H1 (cell line): Measurements from ENCODE around the gene PPP1R1B. TPM values are rescaled to one million over a fixed set of nuclear protein-coding genes. Genes with fewer than 3 reads are reported as not detected.

Experiments used
- CTCF ChIA-PET: fragments of 300-600 bp; sonication (Branson Sonifier 250); formaldehyde crosslinking; loops from one replicate; lab custom pipeline; 2021; ENCODE audit not compliant: partially characterized antibody; lab: Charles Lee
- POLR2A ChIA-PET: fragments of 300-600 bp; sonication (Branson Sonifier 250); formaldehyde crosslinking; loops from one replicate; lab custom pipeline; 2021; ENCODE audit warnings: inconsistent platforms; ENCODE audit not compliant: partially characterized antibody; lab: Charles Lee
- DNase-seq, 2 experiments: peaks; one replicate each; pipeline versions ENCODE4 v3.0.0 to v3.0.0-alpha.2; 2010 to 2022; ENCODE audit warnings: low spot score in 2 of 2, low read depth in 1 of 2, mixed read lengths in 1 of 2
- FAIRE-seq: peaks from 2 replicates; lab custom pipeline; 2011; peaks lifted over from hg19 to GRCh38; lab: Jason Lieb, UNC
- H2AFZ ChIP-seq: 2 replicates; pipeline ENCODE4 v1.8.1; 2012; ENCODE audit warnings: low read length, inconsistent platforms
- H2AK5ac ChIP-seq: 2 replicates; pipeline ENCODE4 v1.6.1; 2013; ENCODE audit warnings: low read depth, low read length
- H2BK120ac ChIP-seq: replicated peaks from 2 replicates; pipeline ENCODE3; 2013; ENCODE audit warnings: low read depth, low read length, inconsistent platforms
- H2BK12ac ChIP-seq: 2 replicates; pipeline ENCODE4 v1.6.1; 2013; ENCODE audit warnings: low read depth, low read length
- H2BK15ac ChIP-seq: 2 replicates; pipeline ENCODE4 v1.6.1; 2013; ENCODE audit warnings: low read length
- H2BK20ac ChIP-seq: 2 replicates; pipeline ENCODE4 v1.6.1; 2013; ENCODE audit warnings: low read length
- H2BK5ac ChIP-seq: 2 replicates; pipeline ENCODE4 v1.6.1; 2013; ENCODE audit warnings: low read depth, low read length
- H3K14ac ChIP-seq: 2 replicates; pipeline ENCODE4 v1.6.1; 2013; ENCODE audit warnings: inconsistent platforms; ENCODE audit not compliant: insufficient read length
- H3K18ac ChIP-seq: 2 replicates; pipeline ENCODE4 v1.6.1; 2013; ENCODE audit warnings: low read length; ENCODE audit errors: extremely low read depth
- H3K23ac ChIP-seq: 2 replicates; pipeline ENCODE4 v1.6.1; 2013; ENCODE audit warnings: inconsistent platforms; ENCODE audit not compliant: insufficient read length
- H3K23me2 ChIP-seq: 2 replicates; pipeline ENCODE4 v1.6.1; 2013; ENCODE audit warnings: low read depth, low read length
- H3K27ac ChIP-seq: 2 replicates; pipeline ENCODE4 v1.6.1; 2011; ENCODE audit warnings: low read depth, low read length, inconsistent platforms
- H3K27me3 ChIP-seq, 4 experiments: replicated peaks in 1 of 4; 1 replicate in 1 of 4; 2 replicates in 3 of 4; pipeline versions ENCODE4 v1.6.1 to v1.8.1; 2011 to 2013; ENCODE audit warnings: low read length in 3 of 4, mild to moderate bottlenecking in 3 of 4, inconsistent platforms in 2 of 4, mixed read lengths in 2 of 4, moderate library complexity in 1 of 4; ENCODE audit not compliant: control insufficient read depth in 3 of 4, insufficient read depth in 3 of 4; ENCODE audit errors: extremely low read depth in 1 of 4
- H3K36me3 ChIP-seq, 4 experiments: 2 replicates each; pipeline versions ENCODE4 v1.6.1 to v1.8.1; 2011 to 2013; ENCODE audit warnings: mild to moderate bottlenecking in 4 of 4, low read length in 3 of 4, moderate library complexity in 2 of 4, control low read depth in 1 of 4, inconsistent platforms in 1 of 4; ENCODE audit not compliant: insufficient read depth in 4 of 4, control insufficient read depth in 2 of 4
- H3K4ac ChIP-seq: replicated peaks from 2 replicates; pipeline ENCODE3; 2013; ENCODE audit warnings: low read length, low read depth, mixed read lengths, inconsistent platforms; ENCODE audit not compliant: insufficient read length
- H3K4me1 ChIP-seq, 4 experiments: replicated peaks in 1 of 4; 1 replicate in 1 of 4; 2 replicates in 3 of 4; pipeline versions ENCODE4 v1.6.1 to v1.8.1; 2011 to 2013; ENCODE audit warnings: low read length in 3 of 4, inconsistent platforms in 2 of 4, mixed read lengths in 1 of 4; ENCODE audit not compliant: insufficient read depth in 4 of 4, control insufficient read depth in 3 of 4
- H3K4me2 ChIP-seq, 2 experiments: 2 replicates each; pipeline versions ENCODE4 v1.6.1 to v1.8.1; 2011 to 2013; ENCODE audit warnings: low read depth in 2 of 2, low read length in 2 of 2, control low read depth in 1 of 2, inconsistent platforms in 1 of 2, mild to moderate bottlenecking in 1 of 2; ENCODE audit not compliant: insufficient read depth in 1 of 2
- H3K4me3 ChIP-seq, 4 experiments: fragments of 200-600, 300-600 bp in 1 of 4; sonication (generic), shearing (Covaris generic), sonication (Bioruptor Twin) in 1 of 4; 2 replicates each; pipeline versions ENCODE4 v1.5.1 to v1.8.1; 2011 to 2016; ENCODE audit warnings: low read length in 4 of 4, low read depth in 3 of 4, control low read depth in 2 of 4, inconsistent platforms in 2 of 4, mild to moderate bottlenecking in 2 of 4, mixed read lengths in 1 of 4, moderate library complexity in 1 of 4; ENCODE audit not compliant: insufficient read depth in 2 of 4; ENCODE audit errors: extremely low read depth in 1 of 4
- H3K56ac ChIP-seq: replicated peaks from 2 replicates; pipeline ENCODE3; 2013; ENCODE audit warnings: low read depth, mild to moderate bottlenecking, mixed read lengths, low read length, inconsistent platforms; ENCODE audit not compliant: insufficient read length
- H3K79me1 ChIP-seq: 2 replicates; pipeline ENCODE4 v1.6.1; 2013; ENCODE audit warnings: low read depth, low read length, control low read depth
- H3K79me2 ChIP-seq, 2 experiments: 2 replicates each; pipeline versions ENCODE4 v1.6.1 to v1.8.1; 2012 to 2013; ENCODE audit warnings: low read length in 2 of 2, mild to moderate bottlenecking in 2 of 2, inconsistent platforms in 1 of 2; ENCODE audit not compliant: insufficient read depth in 2 of 2, control insufficient read depth in 1 of 2
- H3K9ac ChIP-seq, 4 experiments: replicated peaks in 1 of 4; 1 replicate in 1 of 4; 2 replicates in 3 of 4; pipeline versions ENCODE4 v1.6.1 to v1.8.1; 2011 to 2013; ENCODE audit warnings: low read depth in 3 of 4, low read length in 3 of 4, control low read depth in 2 of 4, mild to moderate bottlenecking in 2 of 4, moderate library complexity in 2 of 4, inconsistent platforms in 1 of 4; ENCODE audit errors: extremely low read depth in 1 of 4
- H3K9me3 ChIP-seq, 2 experiments: 2 replicates each; pipeline versions ENCODE4 v1.6.1 to v1.8.1; 2012 to 2013; ENCODE audit warnings: mild to moderate bottlenecking in 2 of 2, moderate library complexity in 2 of 2, control low read depth in 1 of 2, inconsistent platforms in 1 of 2, low read depth in 1 of 2, low read length in 1 of 2, mixed read lengths in 1 of 2; ENCODE audit not compliant: insufficient read depth in 2 of 2
- H4K20me1 ChIP-seq, 2 experiments: replicated peaks in 1 of 2; 2 replicates each; pipeline versions ENCODE3 to v1.8.1; 2011 to 2013; ENCODE audit warnings: inconsistent platforms in 2 of 2, low read length in 2 of 2, mild to moderate bottlenecking in 1 of 2; ENCODE audit not compliant: insufficient read depth in 2 of 2, control insufficient read depth in 1 of 2
- H4K5ac ChIP-seq: 2 replicates; pipeline ENCODE4 v1.6.1; 2013; ENCODE audit warnings: low read length, low read depth, mixed read lengths, inconsistent platforms; ENCODE audit not compliant: insufficient read length
- H4K8ac ChIP-seq: 2 replicates; pipeline ENCODE4 v1.8.0; 2013; ENCODE audit warnings: mild to moderate bottlenecking, moderate library complexity, low read length, inconsistent platforms; ENCODE audit not compliant: insufficient read depth; ENCODE audit errors: extremely low read depth
- H4K91ac ChIP-seq: replicated peaks from 2 replicates; pipeline ENCODE3; 2013; ENCODE audit warnings: low read length, mixed read lengths, inconsistent platforms; ENCODE audit not compliant: insufficient read length
- ASH2L ChIP-seq: fragments of 200-600, 300-600 bp; sonication (generic); IDR thresholded peaks from one replicate; pipeline ENCODE4 v1.7.1; 2017; ENCODE audit warnings: low read length
- CTBP2 ChIP-seq: IDR thresholded peaks from 2 replicates; pipeline ENCODE4 v1.7.0; 2011; ENCODE audit warnings: borderline replicate concordance, mild to moderate bottlenecking, moderate library complexity, mixed read lengths, low read length; ENCODE audit not compliant: insufficient read depth, insufficient read length
- E2F6 ChIP-seq: IDR thresholded peaks from 2 replicates; pipeline ENCODE4 v1.6.1; 2012; ENCODE audit warnings: inconsistent platforms
- EGR1 ChIP-seq: IDR thresholded peaks from 2 replicates; pipeline ENCODE4 v1.6.1; 2011; ENCODE audit warnings: low read depth, low read length, borderline replicate concordance
- EP300 ChIP-seq, 2 experiments: IDR thresholded peaks; 1 replicate in 1 of 2; 2 replicates in 1 of 2; pipeline ENCODE4 v1.6.1; 2011 to 2012; ENCODE audit warnings: low read depth in 2 of 2, low read length in 2 of 2, mild to moderate bottlenecking in 2 of 2, borderline replicate concordance in 1 of 2, inconsistent platforms in 1 of 2, moderate library complexity in 1 of 2
- HDAC2 ChIP-seq, 2 experiments: fragments of 300-600 bp in 1 of 2; sonication (generic) in 1 of 2; IDR thresholded peaks; 2 replicates each; pipeline ENCODE4 v1.6.1; 2011 to 2012; ENCODE audit warnings: low read depth in 2 of 2, low read length in 2 of 2, mild to moderate bottlenecking in 2 of 2, moderate library complexity in 2 of 2, borderline replicate concordance in 1 of 2, inconsistent platforms in 1 of 2
- JUN ChIP-seq: IDR thresholded peaks from 2 replicates; pipeline ENCODE4 v1.6.1; 2011; ENCODE audit warnings: low read depth, mild to moderate bottlenecking, improper control_type of control experiment, low read length
- KDM4A ChIP-seq: IDR thresholded peaks from one replicate; pipeline ENCODE4 v1.7.1; 2012; ENCODE audit warnings: low read depth, mild to moderate bottlenecking, moderate library complexity, low read length, inconsistent platforms; ENCODE audit not compliant: severe bottlenecking
- KDM5A ChIP-seq: fragments of 200-600 bp; IDR thresholded peaks from 2 replicates; pipeline ENCODE4 v1.7.1; 2012; ENCODE audit warnings: mild to moderate bottlenecking, low read length, inconsistent platforms, mixed read lengths
- SP2 ChIP-seq: IDR thresholded peaks from 2 replicates; pipeline ENCODE4 v1.6.1; 2012; ENCODE audit warnings: mild to moderate bottlenecking, low read length, inconsistent platforms
- SP4 ChIP-seq: IDR thresholded peaks from 2 replicates; pipeline ENCODE4 v1.6.1; 2012; ENCODE audit warnings: low read length, inconsistent platforms
- SUZ12 ChIP-seq: fragments of 200-600 bp; sonication (generic); IDR thresholded peaks from 2 replicates; pipeline ENCODE4 v1.6.1; 2012; ENCODE audit warnings: mild to moderate bottlenecking, inconsistent platforms, low read length, moderate library complexity, mixed read lengths
- TAF1 ChIP-seq: IDR thresholded peaks from 2 replicates; pipeline ENCODE4 v1.6.1; 2011; ENCODE audit warnings: mild to moderate bottlenecking, low read depth, low read length
- WGBS, 2 experiments: shearing (Covaris generic) in 1 of 2; methylation state at CpG; one replicate each; pipeline versions ENCODE4 v1.1.6 to v1.1.7; 2013 to 2015; ENCODE audit warnings: low lambda C conversion rate in 2 of 2, mixed read lengths in 2 of 2, inconsistent platforms in 1 of 2, low coverage in 1 of 2, missing lambda C conversion rate in 1 of 2; ENCODE audit not compliant: insufficient replicate concordance in 2 of 2, insufficient coverage in 1 of 2, insufficient read length in 1 of 2; ENCODE audit errors: extremely low coverage in 1 of 2, missing lambda C conversion rate in 1 of 2; 5-methylcytosine and 5-hydroxymethylcytosine counted together
- polyA plus RNA-seq, 7 experiments: library from polyadenylated mRNA; depleted of rRNA in 3 of 7; stranded (reverse) in 5 of 7; unstranded in 2 of 7; fragments of >200 nt in 5 of 7; fragments of 200-250 nt in 2 of 7; gene quantifications; 1 replicate in 5 of 7; 2 replicates in 1 of 7; 4 replicates in 1 of 7; pipeline versions ENCODE4 v1.2.1 to v1.2.3, GENCODE V29; 2011 to 2013; ENCODE audit warnings: missing spikeins in 2 of 7, mixed read lengths in 2 of 7
- total RNA-seq: library from RNA; stranded (reverse); fragmentation: NEBNext Ultra II Directional; extraction: Animal tissue kit (Norgen Biotek cat#: 25700); gene quantifications from 2 replicates; pipeline ENCODE4 v1.2.1, GENCODE V29; 2021

Gene PPP1R1B
- total and polyA plus RNA-seq, 2 of the 8 experiments (the other 6 are each of a cell fraction or from before 2014, with no cell fraction given), result 10.7 to 22.3 TPM

- WGBS, 2 experiments, result 78% methylated on average over 4 of the region's 4 CpGs; no CpG with 5 or more reads in 1 of the 2 experiments
- no peak for DNase-seq
- Histone ChIP-seq H2BK12ac (no peak overlapping the region), H3K79me1 (no peaks in the 10 kb centered on the region), H2BK120ac (no peak overlapping the region), H2BK5ac (no peak overlapping the region), H3K36me3 (no peaks in the 10 kb centered on the region), H3K9ac (peak overlapping the region in 1 of 4 experiments; percentile 6; a peak in 2 of 7 replicates), H2BK20ac (no peak overlapping the region; the same call in 1 of the 2 replicates), H3K4ac (no peak overlapping the region), H3K4me2 (no peak overlapping the region), H3K14ac (no peak overlapping the region), H3K56ac (no peak overlapping the region), H3K27ac (no peak overlapping the region), H3K9me3 (no peaks in the 10 kb centered on the region), H4K8ac (no peak overlapping the region), H2BK15ac (no peak overlapping the region), H3K4me1 (peaks cover 0 to 27% (median 19%) of the 10 kb centered on the region in 4 experiments; a peak in 6 of 7 replicates), H2AFZ (no peak overlapping the region), H3K23ac (no peak overlapping the region), H4K5ac (no peak overlapping the region), H3K79me2 (no peaks in the 10 kb centered on the region), H4K20me1 (peaks cover 0 to 2% of the 10 kb centered on the region in 2 experiments), H3K18ac (no peak overlapping the region), H3K4me3 (no peak overlapping the region), H3K27me3 (peaks cover 0 to 25% (median 6%) of the 10 kb centered on the region in 4 experiments; a peak in 4 of 7 replicates), H4K91ac (no peak overlapping the region), H2AK5ac (peak overlapping the region; percentile 71; the same call in 1 of the 2 replicates), H3K23me2 (peaks cover 11% of the 10 kb centered on the region; the same call in 1 of the 2 replicates)
- FAIRE-seq, result no peak
- CTCF ChIA-PET, result interaction anchor here (0.7 to 52.4 kb wide), 21 partner anchors 11 to 641 kb away, joined by 3 to 1885 read pairs (median 5); partner anchors contain the start of genes ERBB2, MIEN1, PGAP3 and PPP1R1B
- POLR2A ChIA-PET, result interaction anchor here (0.6 to 32.5 kb wide), 13 partner anchors 20 to 79 kb away, joined by 3 to 708 read pairs (median 4); partner anchors contain the start of genes ERBB2 and PGAP3
- no peak for TF ChIP-seq HDAC2 (IDR thresholded peaks at IDR 0.05; ENCODE audit: borderline replicate concordance in 1 of 2, low read depth in 2 of 2, low read length in 2 of 2)
- TF ChIP-seq KDM5A, result no peak
- TF ChIP-seq SP4, result no peak
- TF ChIP-seq ASH2L, result no peak
- TF ChIP-seq SUZ12, result no peak
- no peak for TF ChIP-seq E2F6
- no peak for TF ChIP-seq JUN
- no peak for TF ChIP-seq KDM4A
- TF ChIP-seq EGR1, result no peak
- no peak for TF ChIP-seq TAF1
- no peak for TF ChIP-seq CTBP2
- no peak for TF ChIP-seq EP300 (IDR thresholded peaks at IDR 0.05; ENCODE audit: borderline replicate concordance in 1 of 2, low read depth in 2 of 2, low read length in 2 of 2)
- no peak for TF ChIP-seq SP2
Measured at GRCh38 chr17:39670746-39671145, 44.0 kb downstream of the PPP1R1B start.
